GM12891 (cell line): ENCODE measurements around the gene ATG16L1.

Experiments used
- POLR2A ChIP-seq: IDR thresholded peaks from 2 replicates; pipeline ENCODE4 v1.6.1; 2011; ENCODE audit warnings: low read depth, low read length, control low read depth
- POLR2AphosphoS5 ChIP-seq: IDR thresholded peaks from 2 replicates; pipeline ENCODE4 v1.6.1; 2011; ENCODE audit warnings: low read depth, low read length, control low read depth
- POU2F2 ChIP-seq: IDR thresholded peaks from 2 replicates; pipeline ENCODE4 v1.6.1; 2011; ENCODE audit warnings: low read depth, mild to moderate bottlenecking, control low read depth, low read length, moderate library complexity
- SPI1 ChIP-seq: IDR thresholded peaks from 2 replicates; pipeline ENCODE4 v1.6.1; 2011; ENCODE audit warnings: low read depth, low read length, control low read depth
- TAF1 ChIP-seq: IDR thresholded peaks from 2 replicates; pipeline ENCODE4 v1.6.1; 2011; ENCODE audit warnings: low read depth, low read length, control low read depth

DNA sequence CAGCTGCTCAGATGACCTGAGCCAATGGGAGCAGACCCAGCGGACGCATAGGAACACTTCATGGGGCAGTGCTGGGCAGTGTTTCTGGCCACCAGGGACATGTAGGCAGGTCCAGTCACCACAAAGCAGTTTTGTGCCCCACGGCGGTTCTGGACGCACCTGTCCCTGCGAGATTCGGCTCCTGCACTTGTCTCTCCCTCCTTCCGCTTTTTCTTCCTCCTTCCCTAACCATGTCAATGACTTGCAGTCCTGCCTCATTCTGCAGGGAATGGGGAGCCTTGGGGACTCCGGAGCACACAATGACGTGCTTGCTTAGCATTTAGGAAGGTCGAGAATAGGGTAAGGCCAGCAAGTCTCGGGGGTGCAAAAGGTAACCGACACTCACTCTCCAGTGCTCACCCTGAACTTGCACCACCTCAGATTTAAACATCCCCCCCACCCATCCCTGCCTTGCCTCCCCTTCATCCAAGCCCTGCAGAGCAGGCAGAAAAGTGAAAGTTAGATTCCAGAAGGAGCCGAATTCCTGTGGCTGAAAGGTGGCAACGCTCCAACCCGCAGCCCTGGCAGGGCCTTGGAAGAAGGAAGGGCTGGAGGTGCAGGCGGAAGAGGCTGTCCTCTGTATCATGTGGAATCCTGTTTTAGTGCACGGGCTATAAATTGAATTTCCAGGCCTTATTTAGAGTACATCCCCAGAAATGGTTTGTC, 40.5 kb upstream of the ATG16L1 start:
- TF ChIP-seq POLR2AphosphoS5: peak; percentile 43; the same call in 1 of the 2 replicates
- TF ChIP-seq POLR2A: no peak
- no peak for TF ChIP-seq POU2F2
- TF ChIP-seq SPI1: no peak
- no peak for TF ChIP-seq TAF1
